ENCODE data around the gene EPHA10.

- TF ChIP-seq SUZ12 (IDR thresholded peaks at IDR 0.05; ENCODE audit: extremely low read depth, insufficient read depth, insufficient read length) (no peak), ZNF274 (IDR thresholded peaks at IDR 0.05; ENCODE audit: low read depth, low read length) (no peak), YY1 (IDR thresholded peaks at IDR 0.05; ENCODE audit: insufficient read depth, insufficient read length) (no peak)
Measured at GRCh38 chr1:37807220-37807554, 42.3 kb upstream of the EPHA10 start.

All from NT2/D1 (cell line).